PFSK-1 (cell line): ENCODE results near the gene TTF2.

Experiments
- POLR2AphosphoS5 ChIP-seq: IDR thresholded peaks from 2 replicates; pipeline ENCODE4 v1.6.1; 2012; ENCODE audit warnings: low read depth, mild to moderate bottlenecking, control low read depth, low read length, moderate library complexity
- SIN3A ChIP-seq: IDR thresholded peaks from 2 replicates; pipeline ENCODE4 v1.6.1; 2012; ENCODE audit warnings: mild to moderate bottlenecking, low read length, moderate library complexity, borderline replicate concordance; ENCODE audit not compliant: insufficient read depth
- TAF1 ChIP-seq: IDR thresholded peaks from 2 replicates; pipeline ENCODE4 v1.6.1; 2012; ENCODE audit warnings: low read length, control low read depth, borderline replicate concordance; ENCODE audit not compliant: insufficient read depth
- TF ChIP-seq, protein P1 (sequence below), 2 experiments: IDR thresholded peaks; 2 replicates each; pipeline versions ENCODE4 v1.6.1 to v1.8.0; 2011 to 2012; ENCODE audit warnings: low read depth in 2 of 2, low read length in 2 of 2, control low read depth in 1 of 2, inconsistent platforms in 1 of 2, mild to moderate bottlenecking in 1 of 2, moderate library complexity in 1 of 2; ENCODE audit not compliant: insufficient read depth in 1 of 2

DNA sequence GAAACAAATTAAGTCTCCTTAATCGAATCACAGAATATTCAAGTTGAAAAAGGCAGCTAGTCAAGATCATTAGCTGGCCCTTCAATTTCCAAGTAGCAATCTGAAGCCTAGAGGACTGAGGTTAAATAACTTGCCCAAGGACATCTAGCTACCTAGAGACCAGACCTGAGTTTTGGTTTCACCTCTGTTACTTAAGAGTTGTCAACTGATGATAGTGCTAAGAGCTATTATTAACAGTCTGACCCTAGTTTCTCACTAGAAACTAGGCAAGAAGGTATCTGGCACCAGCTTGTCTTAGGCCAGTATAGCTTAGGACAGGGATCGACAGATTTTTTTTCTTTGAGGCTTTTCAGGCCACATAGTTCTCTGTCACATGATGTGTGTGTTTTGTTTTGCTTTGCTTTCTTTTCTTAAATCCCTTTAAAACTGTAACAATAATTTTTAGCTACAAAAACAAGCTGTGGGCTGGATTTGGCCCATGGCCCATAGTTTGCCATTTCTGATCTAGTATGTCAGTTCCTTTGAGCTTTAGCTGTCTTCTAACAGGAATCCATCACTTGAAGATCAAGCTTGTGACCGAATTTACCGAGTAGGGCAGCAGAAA lies 38.3 kb downstream of the TTF2 start:
- TF ChIP-seq SIN3A (no peak), POLR2AphosphoS5 (no peak), TAF1 (no peak)
- TF ChIP-seq, protein P1, sequence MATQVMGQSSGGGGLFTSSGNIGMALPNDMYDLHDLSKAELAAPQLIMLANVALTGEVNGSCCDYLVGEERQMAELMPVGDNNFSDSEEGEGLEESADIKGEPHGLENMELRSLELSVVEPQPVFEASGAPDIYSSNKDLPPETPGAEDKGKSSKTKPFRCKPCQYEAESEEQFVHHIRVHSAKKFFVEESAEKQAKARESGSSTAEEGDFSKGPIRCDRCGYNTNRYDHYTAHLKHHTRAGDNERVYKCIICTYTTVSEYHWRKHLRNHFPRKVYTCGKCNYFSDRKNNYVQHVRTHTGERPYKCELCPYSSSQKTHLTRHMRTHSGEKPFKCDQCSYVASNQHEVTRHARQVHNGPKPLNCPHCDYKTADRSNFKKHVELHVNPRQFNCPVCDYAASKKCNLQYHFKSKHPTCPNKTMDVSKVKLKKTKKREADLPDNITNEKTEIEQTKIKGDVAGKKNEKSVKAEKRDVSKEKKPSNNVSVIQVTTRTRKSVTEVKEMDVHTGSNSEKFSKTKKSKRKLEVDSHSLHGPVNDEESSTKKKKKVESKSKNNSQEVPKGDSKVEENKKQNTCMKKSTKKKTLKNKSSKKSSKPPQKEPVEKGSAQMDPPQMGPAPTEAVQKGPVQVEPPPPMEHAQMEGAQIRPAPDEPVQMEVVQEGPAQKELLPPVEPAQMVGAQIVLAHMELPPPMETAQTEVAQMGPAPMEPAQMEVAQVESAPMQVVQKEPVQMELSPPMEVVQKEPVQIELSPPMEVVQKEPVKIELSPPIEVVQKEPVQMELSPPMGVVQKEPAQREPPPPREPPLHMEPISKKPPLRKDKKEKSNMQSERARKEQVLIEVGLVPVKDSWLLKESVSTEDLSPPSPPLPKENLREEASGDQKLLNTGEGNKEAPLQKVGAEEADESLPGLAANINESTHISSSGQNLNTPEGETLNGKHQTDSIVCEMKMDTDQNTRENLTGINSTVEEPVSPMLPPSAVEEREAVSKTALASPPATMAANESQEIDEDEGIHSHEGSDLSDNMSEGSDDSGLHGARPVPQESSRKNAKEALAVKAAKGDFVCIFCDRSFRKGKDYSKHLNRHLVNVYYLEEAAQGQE (IDR thresholded peaks at IDR 0.05; ENCODE audit: insufficient read depth in 1 of 2, low read depth in 2 of 2, low read length in 2 of 2): no peak
